ENCODE measurements around the gene PCDH9. TPM values are rescaled to one million over a fixed set of nuclear protein-coding genes. Genes with fewer than 3 reads are reported as not detected.

The PCDH9 gene
- total RNA-seq, 4 donors from 2014 or later, result 0.64 to 1.1 (median 0.82) TPM

DNA sequence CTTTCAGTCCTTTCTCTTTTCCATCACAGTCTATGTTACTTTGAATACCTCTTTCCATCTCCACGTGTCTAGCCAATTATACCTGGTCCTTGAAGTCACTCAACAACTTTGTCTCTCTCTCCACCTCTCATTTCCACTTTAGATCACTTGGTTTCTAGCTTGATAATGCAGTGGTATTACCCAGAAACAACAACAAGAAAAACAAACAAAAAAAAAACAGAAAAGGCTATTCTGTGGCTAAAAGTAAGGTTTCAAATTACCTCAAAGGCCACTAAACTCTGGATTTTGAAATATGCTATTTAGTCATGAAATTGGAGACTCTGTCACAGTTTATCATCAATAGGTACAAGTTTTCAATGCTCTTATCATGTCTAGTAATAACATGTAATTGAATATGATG, 184.8 kb downstream of the PCDH9 start:
- WGBS, result 93% methylated on average over 1 of the region's 1 CpG
- no peaks in the 10 kb centered on the region for H3K9me3 ChIP-seq

GRCh38 chr13:67043901-67044300, 186.2 kb downstream of the PCDH9 start:
- H3K9me3 ChIP-seq, result no peaks in the 10 kb centered on the region
- H3K27me3 ChIP-seq, result no peaks in the 10 kb centered on the region
- H3K4me3 ChIP-seq, result no peak overlapping the region
- no peaks in the 10 kb centered on the region for H3K4me1 ChIP-seq
- no peak overlapping the region for H3K27ac ChIP-seq
- H3K36me3 ChIP-seq, result no peaks in the 10 kb centered on the region
- no peak for DNase-seq (ENCODE audit: low spot score in 2 of 2)
- TF ChIP-seq POLR2AphosphoS5 (IDR thresholded peaks at IDR 0.05), result no peak
- no peak for TF ChIP-seq EP300 (IDR thresholded peaks at IDR 0.05)
- TF ChIP-seq CTCF (IDR thresholded peaks at IDR 0.05), result no peak
- no peak for TF ChIP-seq POLR2A (IDR thresholded peaks at IDR 0.05)
- WGBS, result 79% methylated on average over 1 of the region's 1 CpG

More for the DNA sequence above, 184.8 kb downstream of the PCDH9 start:
- no peak for DNase-seq (ENCODE audit: low spot score in 2 of 2)
- no peaks in the 10 kb centered on the region for H3K4me1 ChIP-seq
- H3K27me3 ChIP-seq, result no peaks in the 10 kb centered on the region
- no peak overlapping the region for H3K4me3 ChIP-seq
- H3K27ac ChIP-seq, result no peak overlapping the region
- no peaks in the 10 kb centered on the region for H3K36me3 ChIP-seq
- TF ChIP-seq CTCF (IDR thresholded peaks at IDR 0.05) (no peak), EP300 (IDR thresholded peaks at IDR 0.05) (no peak), POLR2A (IDR thresholded peaks at IDR 0.05) (no peak), POLR2AphosphoS5 (IDR thresholded peaks at IDR 0.05) (no peak)

DNA sequence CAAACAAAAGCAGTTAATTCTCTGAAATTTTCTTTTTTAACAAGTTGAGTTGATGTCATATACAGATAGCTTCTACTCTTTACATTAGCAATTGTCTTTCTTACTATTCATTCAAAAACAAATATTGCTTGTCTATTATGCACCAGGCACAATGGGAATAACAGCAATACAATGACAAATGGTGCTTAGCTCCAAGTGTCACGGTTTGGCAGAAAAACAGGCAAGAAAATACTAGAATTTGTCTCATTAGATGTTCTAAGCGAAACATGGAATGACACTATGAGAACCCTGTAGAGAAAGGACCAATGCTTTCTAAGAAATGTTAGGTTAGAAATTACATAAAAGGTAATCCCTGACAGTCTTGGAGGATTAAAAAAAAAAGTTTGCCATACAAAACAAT, 187.6 kb downstream of the PCDH9 start:
- Histone ChIP-seq H3K9me3 (no peaks in the 10 kb centered on the region), H3K36me3 (no peaks in the 10 kb centered on the region), H3K4me3 (no peak overlapping the region), H3K27ac (no peak overlapping the region), H3K27me3 (no peaks in the 10 kb centered on the region), H3K4me1 (no peaks in the 10 kb centered on the region)
- DNase-seq (ENCODE audit: low spot score in 2 of 2), result no peak
- WGBS, result 41% methylated on average over 2 of the region's 2 CpGs
- TF ChIP-seq CTCF (IDR thresholded peaks at IDR 0.05) (no peak), EP300 (IDR thresholded peaks at IDR 0.05) (no peak), POLR2AphosphoS5 (IDR thresholded peaks at IDR 0.05) (no peak), POLR2A (IDR thresholded peaks at IDR 0.05) (no peak)

DNA sequence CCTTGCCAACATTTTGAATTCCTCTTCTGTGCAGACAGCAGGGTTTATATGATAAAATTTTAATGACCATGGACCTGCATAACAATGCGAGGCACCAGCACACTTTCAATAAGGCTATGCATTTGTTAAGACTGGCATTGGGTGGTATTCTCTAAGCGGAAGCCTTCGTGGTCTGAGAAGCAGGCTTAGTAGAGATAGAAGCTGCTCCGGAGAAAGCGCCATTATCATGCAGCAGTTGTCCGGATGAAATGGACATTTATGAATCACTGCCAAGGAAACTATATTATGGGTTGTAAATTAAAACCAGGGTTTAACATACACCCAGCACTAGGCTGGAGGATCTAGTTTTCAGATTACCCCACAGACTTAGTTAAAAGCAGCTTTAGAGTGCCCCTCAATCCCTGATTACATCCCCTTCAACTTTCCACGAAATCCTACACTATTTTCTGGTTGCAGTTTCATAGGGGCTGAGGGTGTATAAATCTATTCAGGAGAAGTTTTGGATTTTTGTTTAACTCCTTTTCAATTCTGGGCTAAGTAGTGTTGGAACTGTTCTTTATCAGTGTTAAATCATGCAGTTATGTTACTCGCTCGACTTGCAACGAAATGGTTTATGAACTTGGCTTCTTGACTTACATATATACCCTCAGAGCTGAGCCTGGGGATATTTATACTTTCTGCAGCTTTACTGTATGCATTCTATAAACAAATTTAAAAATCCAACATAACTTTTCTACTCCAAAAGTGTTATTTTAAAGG, 193.3 kb downstream of the PCDH9 start:
- Histone ChIP-seq H3K27me3 (no peaks in the 10 kb centered on the region), H3K9me3 (no peaks in the 10 kb centered on the region), H3K4me1 (no peaks in the 10 kb centered on the region), H3K4me3 (no peak overlapping the region), H3K36me3 (no peaks in the 10 kb centered on the region), H3K27ac (no peak overlapping the region)
- TF ChIP-seq POLR2AphosphoS5 (IDR thresholded peaks at IDR 0.05) (no peak), POLR2A (IDR thresholded peaks at IDR 0.05) (no peak), CTCF (IDR thresholded peaks at IDR 0.05) (no peak), EP300 (IDR thresholded peaks at IDR 0.05) (no peak)
- DNase-seq (ENCODE audit: low spot score in 2 of 2), result no peak
- 74% methylated on average over 10 of the region's 10 CpGs for WGBS

- Histone ChIP-seq H3K36me3 (no peaks in the 10 kb centered on the region), H3K9me3 (no peaks in the 10 kb centered on the region), H3K4me3 (no peak overlapping the region), H3K4me1 (no peaks in the 10 kb centered on the region), H3K27ac (no peak overlapping the region), H3K27me3 (no peaks in the 10 kb centered on the region)
- DNase-seq (ENCODE audit: low spot score in 2 of 2), result no peak
- TF ChIP-seq EP300 (IDR thresholded peaks at IDR 0.05), result no peak
- TF ChIP-seq CTCF (IDR thresholded peaks at IDR 0.05), result no peak
- no peak for TF ChIP-seq POLR2AphosphoS5 (IDR thresholded peaks at IDR 0.05)
- TF ChIP-seq POLR2A (IDR thresholded peaks at IDR 0.05), result no peak
- 82% methylated on average over 1 of the region's 1 CpG for WGBS
Observed at GRCh38 chr13:67033170-67033569, 197.0 kb downstream of the PCDH9 start.

Measured in suprapubic skin (tissue), 4 donors.